NCI-H2227 (cell line): ENCODE measurements around the gene C18orf32.
"Not testable (repeated sequence)": the region's sequence is repeated elsewhere in the genome, so short reads cannot be mapped to it uniquely, and the experiment has no call there.

Experiments
- DNase-seq: peaks from one replicate; lab custom pipeline; 2025; ENCODE audit not compliant: unreplicated experiment; lab: John Stamatoyannopoulos, UW

Gene C18orf32

DNA sequence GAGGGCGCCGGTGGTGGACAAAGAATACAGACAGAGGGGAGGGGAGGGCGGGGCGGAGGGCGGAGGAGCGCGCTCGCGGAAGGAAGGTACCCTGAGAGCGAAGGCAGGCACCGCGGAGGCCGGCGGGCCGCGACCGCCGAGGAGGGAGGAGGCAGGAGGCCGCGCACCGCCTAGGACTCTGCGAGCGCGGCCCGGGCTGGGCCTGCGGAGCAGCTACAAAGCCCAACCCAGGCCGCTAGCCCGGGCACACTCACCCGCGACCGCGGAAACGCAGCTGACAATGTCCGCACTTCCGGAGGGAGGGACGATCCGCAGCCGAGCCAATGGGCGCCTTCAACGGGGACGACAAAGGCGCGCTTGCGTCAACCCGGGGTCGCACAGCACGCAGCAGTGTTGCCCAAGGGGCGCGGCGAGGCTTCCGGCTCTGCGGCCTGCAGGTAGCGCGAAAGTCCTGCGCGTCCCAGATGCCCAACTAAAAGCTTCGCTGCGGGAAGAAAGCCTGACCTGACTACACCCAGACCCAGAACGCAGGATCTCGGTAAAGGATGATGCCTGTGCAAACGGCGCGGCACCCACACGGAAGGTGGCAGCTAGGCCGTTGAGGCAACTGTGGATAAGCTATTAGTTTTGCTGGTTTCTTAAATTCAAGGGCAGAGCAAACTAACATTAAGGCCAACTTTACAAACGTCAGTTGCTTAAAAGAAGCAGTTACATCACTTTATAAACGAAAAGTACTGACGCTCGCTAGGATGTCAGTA, at the start of gene C18orf32:
Gene C18orf32 (minus strand): TSS at position 282 of the 758 bp plus-strand sequence. CDS start 3,486 bp downstream, outside the sequence.
- peak; percentile 96 for DNase-seq

DNA sequence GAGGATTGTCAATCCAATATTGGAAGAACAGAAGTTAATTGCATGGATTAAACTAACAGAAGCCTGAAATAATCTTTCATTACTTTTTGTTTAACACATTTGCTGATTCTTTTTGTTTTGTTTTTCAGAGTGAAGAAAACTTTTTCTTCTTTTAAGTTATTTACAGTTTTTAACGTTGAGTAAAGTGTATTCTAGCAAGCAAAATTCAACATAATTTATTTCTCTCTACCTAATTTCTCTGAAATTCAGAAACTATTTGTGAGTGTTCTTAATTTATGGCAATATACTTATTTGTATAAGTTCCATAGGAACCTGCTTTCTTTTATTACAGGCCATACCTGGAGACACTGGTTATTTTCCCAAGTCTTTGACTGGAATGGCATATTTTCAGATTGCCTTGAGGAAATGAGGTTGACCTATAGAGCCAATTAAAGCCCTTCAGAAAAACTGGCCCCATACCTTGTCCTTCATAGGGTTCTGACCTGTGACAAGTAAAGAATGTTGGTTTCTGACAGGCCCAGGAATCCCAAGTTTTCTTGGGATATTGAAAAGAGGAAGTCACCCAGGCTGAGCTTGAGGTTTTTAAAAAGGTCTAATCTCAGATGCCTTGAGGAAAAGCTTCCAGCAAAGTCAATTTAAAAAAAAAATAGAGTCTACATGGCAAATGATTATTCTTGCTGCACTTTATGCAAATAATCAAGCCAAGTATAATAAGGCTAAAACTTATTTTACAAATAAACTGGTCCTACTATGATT, 48.0 kb upstream of the C18orf32 start:
- no peak for DNase-seq

GRCh38 chr18:49531678-49532153, 44.7 kb upstream of the C18orf32 start:
- no peak for DNase-seq

DNA sequence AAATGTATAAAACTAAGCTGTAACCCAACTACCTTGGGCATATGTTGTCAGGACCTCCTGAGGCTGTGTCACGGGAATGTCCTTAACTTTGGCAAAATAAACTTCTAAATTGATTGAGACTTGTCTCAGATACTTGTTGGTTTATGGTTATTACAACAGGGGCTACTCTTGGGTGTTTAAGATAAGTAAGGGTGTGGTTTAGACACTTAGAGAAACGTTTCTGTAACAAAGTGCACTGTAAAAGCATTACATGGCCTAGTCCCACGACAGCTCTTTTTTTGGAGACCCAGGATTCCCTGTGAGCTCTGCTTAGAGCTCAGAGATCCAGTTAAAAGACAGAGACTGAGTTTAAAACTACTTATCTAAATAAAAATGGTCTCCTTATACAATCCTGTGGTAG, 42.6 kb upstream of the C18orf32 start:
- DNase-seq, result no peak

- no peak for DNase-seq
Observed at GRCh38 chr18:49527631-49528327, 40.7 kb upstream of the C18orf32 start.

DNA sequence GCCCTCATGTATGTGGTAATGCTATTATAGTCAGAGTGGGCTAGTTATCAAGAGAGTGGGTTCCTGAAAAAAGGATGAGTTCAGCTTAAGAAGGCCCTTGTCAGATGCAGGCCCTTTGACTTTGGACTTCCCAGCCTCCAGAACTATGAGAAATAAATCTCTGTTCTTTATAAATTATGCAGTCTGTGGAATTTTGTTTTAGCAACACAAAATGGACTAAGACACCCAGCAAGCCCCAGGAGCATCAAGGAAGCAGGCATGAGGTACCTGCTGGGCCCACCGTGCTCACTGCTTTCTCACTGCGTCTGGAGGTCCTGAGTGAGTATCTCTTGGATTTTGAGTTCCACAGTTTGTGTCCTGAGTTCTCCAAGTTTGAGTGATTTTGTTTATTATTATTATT, 38.9 kb upstream of the C18orf32 start:
- DNase-seq, result no peak

DNA sequence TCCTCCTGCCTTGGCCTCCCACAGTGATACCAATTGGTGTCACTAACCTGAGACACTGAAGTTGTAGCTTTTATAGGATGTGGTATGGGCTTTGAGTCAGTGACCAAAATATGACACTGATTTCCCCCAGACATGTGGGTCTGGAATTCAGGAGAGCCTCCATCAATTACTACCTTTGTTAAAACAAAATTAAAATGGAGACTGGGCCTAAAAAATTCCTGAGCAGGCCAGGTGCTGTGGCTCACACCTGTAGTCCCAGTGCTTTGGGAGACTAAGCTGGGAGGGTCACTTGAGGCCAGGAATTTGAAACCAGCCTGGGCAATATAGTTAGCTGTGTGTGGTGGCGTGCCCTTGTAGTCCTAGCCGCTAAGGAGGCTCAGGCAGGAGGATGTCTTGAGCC, 37.9 kb upstream of the C18orf32 start:
- no peak for DNase-seq

DNA sequence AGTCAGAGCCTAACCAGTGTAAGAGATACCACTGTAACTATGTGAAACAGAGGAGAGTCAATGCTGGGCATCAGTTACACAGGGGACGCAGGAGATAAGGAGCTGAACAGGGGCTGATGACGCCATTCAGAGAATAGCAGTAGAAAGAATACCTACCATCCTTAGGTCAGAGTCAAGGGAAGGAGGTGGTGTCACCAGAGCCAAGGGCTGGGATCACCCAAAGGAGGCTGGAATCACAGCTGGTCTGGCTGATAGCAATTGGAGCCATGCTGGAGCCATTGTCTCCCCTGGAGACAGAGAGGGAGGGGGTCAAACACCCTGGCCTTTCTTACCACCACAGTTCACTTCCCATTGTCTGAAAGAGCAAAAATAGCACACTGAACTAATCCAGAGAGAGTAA, 37.3 kb upstream of the C18orf32 start:
- DNase-seq, result no peak

DNA sequence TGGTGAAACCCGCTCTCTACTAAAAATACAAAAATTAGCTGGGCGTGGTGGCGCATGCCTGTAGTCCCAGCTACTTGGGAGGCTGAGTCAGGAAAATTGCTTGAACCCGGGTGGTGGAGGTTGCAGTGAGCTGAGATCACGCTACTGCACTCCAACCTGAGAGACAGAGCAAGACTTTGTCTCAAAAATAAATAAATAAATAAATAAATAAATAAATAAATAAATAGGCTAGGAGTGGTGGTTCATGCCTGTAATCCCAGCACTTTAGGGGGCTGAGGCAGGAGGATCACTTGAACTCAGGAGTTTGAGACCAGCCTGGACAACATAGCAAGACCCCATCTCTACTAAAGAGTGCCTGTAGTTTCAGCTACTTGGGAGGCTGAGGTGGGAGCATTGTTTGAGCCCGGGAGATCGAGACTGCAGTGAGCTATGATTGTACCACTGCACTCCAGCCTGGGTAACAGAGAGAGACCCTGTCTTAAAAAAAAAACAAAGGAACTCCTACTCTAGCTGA, 36.6 kb upstream of the C18orf32 start:
- DNase-seq, result not testable (repeated sequence)

DNA sequence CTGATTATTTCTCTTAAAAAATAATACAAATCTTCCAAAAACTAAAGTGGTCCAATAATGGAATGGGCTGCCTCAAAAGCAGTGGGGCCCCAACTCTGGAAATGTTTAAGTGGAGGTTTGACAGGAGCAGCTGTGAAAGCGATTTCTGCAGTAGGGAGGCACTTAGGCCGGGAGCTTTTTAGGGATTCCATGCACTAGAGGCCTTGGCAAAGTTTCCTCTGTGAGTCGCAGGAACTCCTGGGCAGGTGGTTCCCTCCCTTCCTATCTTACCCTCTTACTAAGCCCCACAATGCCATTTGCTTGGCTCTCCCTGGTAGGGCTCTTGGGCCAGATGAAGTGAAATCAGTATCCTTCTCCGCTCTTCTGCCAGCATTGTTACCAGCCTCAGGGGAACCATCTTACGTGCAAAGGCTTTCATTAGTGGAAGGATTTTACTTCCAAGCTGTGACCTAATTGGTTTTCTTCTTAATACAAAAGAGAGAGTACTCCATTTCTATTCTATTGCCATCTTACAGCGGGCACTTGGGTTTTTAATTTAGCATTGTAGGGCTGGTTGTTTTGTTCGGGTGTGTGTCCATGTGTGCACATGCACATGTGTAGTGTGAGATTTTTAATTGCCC, 34.3 kb upstream of the C18orf32 start:
- DNase-seq, result no peak

DNA sequence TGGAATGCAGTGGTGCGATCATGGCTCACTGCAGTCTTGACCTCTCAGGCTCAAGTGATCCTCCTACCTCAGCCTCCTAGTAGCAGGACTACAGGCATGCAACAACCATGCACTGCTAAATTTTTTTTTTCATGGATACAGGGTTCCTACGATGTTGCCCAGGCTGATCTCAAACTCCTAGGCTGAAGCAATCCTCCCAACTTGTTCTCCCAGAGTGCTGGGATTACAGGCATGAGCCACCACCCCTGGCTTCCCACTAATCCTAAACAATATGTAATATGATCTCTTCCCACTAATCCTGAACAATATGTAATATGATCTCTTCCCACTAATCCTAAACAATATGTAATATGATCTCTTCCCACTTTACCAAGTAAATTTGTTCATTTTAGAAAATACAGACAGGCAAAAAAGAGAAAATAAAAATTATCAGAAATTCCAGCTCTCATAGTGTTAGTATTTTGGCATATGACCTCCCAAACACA, 33.7 kb upstream of the C18orf32 start:
- no peak for DNase-seq

DNA sequence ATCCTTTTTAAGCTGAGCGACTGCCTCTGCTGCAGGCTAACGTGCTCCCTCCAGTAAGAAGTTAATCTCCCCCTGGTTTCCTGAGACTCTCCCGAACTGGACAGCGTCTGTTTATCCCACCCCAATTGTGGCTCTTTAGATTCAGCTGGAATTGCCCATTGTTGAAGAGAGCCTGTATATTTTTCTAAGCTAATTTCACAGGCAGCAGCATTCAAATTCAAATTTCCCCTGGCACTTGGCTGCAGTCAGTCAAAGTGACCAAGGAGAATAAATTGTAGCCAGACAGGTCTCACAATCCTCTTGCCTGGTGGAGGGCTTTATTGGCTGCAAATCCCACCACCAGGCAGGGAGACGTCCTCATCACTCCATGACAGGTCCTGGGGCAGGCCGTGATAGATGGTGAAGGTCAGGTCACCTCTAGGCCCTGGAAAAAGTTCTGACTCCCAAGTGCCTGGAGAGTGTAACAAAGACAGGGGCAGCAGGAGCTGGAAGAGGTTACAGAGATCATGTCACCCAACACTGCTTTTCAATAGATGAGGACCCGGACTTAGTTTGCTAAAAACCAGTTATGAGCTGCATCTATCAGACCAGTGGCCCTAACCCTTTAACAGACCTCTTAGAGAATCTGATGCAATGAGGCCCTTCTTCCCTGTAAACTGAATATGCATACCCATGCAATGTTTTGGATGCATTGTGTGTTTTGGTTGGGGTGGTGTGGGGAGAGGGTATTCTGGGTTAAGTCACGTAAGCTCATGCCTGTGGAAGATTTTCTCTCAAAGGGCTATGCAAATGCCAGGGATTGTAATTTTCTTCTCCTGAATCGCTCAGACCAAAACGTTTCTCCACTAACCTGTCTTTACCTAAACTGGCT, 32.3 kb upstream of the C18orf32 start:
- no peak for DNase-seq

DNA sequence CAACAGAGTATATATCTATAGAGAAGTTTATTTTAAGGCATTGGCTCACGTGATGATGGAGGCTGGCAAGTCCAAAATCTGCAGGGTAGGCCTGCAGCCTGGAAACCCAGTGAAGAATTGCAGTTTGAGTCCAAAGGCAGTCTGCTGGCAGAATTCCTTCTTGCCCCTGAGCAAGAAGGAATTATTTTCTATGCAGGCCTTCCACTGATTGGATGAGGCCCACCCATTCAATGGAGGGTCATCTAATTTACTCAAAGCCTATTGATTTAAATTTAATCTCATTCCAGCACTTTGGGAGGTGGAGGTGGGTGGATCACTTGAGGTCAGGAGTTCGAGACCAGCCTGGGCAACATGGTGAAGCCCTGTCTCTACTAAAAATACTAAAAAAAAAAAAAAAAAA, 30.4 kb upstream of the C18orf32 start:
- no peak for DNase-seq

DNA sequence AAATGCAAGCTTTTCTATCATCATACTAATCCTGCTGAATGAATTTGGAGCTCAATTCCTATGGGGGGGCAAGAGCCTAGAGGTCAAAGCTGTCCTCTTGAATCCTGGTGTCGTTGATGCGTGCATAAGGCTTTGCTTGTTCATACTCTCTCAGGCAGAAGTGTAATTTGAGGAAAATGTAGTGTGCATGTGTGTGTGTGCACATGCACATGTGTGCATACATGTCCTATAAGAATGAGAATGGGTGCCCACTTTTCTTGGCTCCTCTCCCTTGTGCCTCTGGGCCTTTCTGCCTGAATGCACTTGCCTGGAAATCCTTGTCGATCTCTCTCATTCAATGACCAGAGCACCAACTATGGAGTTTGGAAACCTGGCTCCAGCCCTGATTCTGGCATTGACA, 28.5 kb upstream of the C18orf32 start:
- no peak for DNase-seq

DNA sequence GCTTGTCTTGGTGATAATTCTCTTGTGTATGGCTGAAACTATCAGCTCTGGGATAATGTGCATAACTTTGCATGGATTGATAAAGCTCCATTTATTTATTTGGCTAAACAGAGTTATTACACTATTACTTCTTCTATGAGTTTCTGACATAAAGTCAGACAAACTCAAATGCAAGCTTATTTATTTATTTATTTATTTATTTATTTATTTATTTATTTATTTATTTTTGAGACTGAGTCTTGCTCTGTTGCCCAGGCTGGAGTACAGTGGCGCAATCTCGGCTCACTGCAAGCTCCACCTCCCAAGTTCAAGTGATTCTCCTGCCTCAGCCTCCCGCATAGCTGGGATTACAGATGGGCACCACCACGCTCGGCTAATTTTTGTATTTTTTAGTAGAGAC, 28.0 kb upstream of the C18orf32 start:
- not testable (repeated sequence) for DNase-seq

- no peak for DNase-seq
Observed at GRCh38 chr18:49514577-49514976, 27.5 kb upstream of the C18orf32 start.

GRCh38 chr18:49512876-49513275, 25.8 kb upstream of the C18orf32 start:
- DNase-seq, result not testable (repeated sequence)

DNA sequence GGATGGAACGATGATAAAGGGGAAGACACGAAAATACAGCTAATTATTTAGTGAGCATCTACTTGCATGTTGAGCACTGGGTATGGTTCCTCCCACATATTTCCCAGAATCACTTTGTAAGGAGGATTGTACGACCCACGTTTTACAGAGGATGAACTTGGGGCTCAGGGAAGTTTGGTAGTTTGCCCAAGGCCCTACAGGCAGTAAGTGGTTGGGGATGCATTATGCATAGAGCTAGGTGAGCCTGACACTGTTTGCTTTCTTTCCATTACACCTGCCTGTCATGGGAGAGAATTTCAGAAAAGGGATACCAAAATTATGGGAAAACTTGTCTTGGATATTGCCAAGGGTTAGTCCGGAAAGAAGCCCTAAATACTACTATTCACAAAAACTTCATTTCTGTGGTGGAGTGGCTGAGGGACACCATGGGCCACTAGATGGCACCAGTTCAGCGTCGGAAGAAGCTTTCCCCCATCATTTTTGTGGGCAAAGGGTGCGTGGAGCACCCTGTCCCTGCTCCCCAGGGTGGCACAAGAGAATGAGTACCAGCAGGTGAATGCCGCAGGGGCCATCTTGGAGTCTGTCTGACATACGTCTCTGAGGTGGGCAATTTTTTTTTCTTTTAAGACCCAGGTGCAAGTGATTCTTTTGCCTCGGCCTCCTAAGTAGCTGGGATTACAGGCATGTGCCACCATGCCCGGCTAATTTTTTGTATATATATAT, 23.5 kb upstream of the C18orf32 start:
- peak; percentile 55 for DNase-seq

DNA sequence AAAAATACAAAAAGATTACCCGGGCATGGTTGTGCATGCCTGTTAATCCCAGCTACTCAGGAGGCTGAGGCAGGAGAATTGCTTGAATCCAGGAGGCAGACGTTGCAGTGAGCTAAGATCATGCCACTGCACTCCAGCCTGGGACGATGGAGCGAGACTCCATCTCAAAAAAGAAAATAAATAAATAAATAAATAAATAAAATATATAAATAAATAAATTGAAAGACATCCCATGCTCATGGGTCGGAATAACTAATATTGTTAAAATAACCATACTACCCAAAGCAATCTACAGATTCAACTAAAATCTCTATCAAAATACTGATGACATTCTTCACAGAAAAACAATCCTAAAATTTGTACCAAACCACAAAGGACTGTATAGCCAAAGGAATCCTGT, 19.4 kb upstream of the C18orf32 start:
- DNase-seq, result not testable (repeated sequence)
